Measurements from ENCODE around the gene RASL11A.

- no peak for TF ChIP-seq POLR2A (IDR thresholded peaks at IDR 0.05; ENCODE audit: low read depth, low read length)
- TF ChIP-seq POLR2AphosphoS5 (IDR thresholded peaks at IDR 0.05; ENCODE audit: low read depth, low read length), result no peak
- no peak for TF ChIP-seq PAX5 (IDR thresholded peaks at IDR 0.05; ENCODE audit: insufficient read depth, low read length, severe bottlenecking)
- no peak for TF ChIP-seq TAF1 (IDR thresholded peaks at IDR 0.05; ENCODE audit: low read depth, low read length)
Observed at GRCh38 chr13:27236478-27236877, 34.2 kb upstream of the RASL11A start.

Measured in GM12891 (cell line).